Fibroblast of lung (primary cell): ENCODE results near the gene TMPO. TPM values are rescaled to one million over a fixed set of nuclear protein-coding genes. Genes with fewer than 3 reads are reported as not detected.
A peak's percentile ranks its signal among the peaks of the same experiment; 100 is the strongest.

Experiments used
- DNase-seq, 2 donors: peaks; one replicate each; pipeline versions ENCODE4 v3.0.0 to v3.0.0-alpha.2; 2010; ENCODE audit warnings: low read depth in 2 of 2
- H2AFZ ChIP-seq: 2 replicates; pipeline ENCODE4 v1.5.1; 2012; ENCODE audit warnings: low read length, control low read depth, inconsistent platforms
- H3K27ac ChIP-seq: 2 replicates; pipeline ENCODE4 v1.5.1; 2011; ENCODE audit warnings: low read length, control low read depth; ENCODE audit not compliant: insufficient read depth
- H3K27me3 ChIP-seq: 2 replicates; pipeline ENCODE4 v1.5.1; 2011; ENCODE audit warnings: mild to moderate bottlenecking, low read length; ENCODE audit not compliant: control insufficient read depth, insufficient read depth
- H3K36me3 ChIP-seq: 2 replicates; pipeline ENCODE4 v1.5.1; 2011; ENCODE audit warnings: low read length; ENCODE audit not compliant: control insufficient read depth, insufficient read depth
- H3K4me1 ChIP-seq: 2 replicates; pipeline ENCODE4 v1.5.1; 2011; ENCODE audit warnings: low read length; ENCODE audit not compliant: control insufficient read depth, insufficient read depth; ENCODE audit errors: extremely low read depth
- H3K4me2 ChIP-seq: 2 replicates; pipeline ENCODE4 v1.5.1; 2011; ENCODE audit warnings: low read length, control low read depth; ENCODE audit not compliant: insufficient read depth; ENCODE audit errors: extremely low read depth
- H3K4me3 ChIP-seq, 4 experiments: fragments of 200-600 bp in 1 of 4; sonication (generic) in 1 of 4; replicated peaks in 1 of 4; 2 replicates each; pipeline ENCODE4 v1.5.1; 2011 to 2016; ENCODE audit warnings: low read length in 4 of 4, low read depth in 3 of 4, mild to moderate bottlenecking in 3 of 4, control low read depth in 2 of 4, inconsistent platforms in 1 of 4, mixed read lengths in 1 of 4; ENCODE audit not compliant: insufficient read depth in 1 of 4; ENCODE audit errors: control extremely low read depth in 1 of 4
- H3K79me2 ChIP-seq: 2 replicates; pipeline ENCODE4 v1.5.1; 2012; ENCODE audit warnings: mild to moderate bottlenecking, low read length, inconsistent platforms; ENCODE audit not compliant: control insufficient read depth, insufficient read depth
- H3K9ac ChIP-seq: 2 replicates; pipeline ENCODE4 v1.5.1; 2011; ENCODE audit warnings: mild to moderate bottlenecking, low read length, control low read depth; ENCODE audit not compliant: insufficient read depth
- H3K9me3 ChIP-seq: 2 replicates; pipeline ENCODE4 v1.5.1; 2012; ENCODE audit warnings: low read depth, low read length; ENCODE audit not compliant: control insufficient read depth, insufficient read depth
- H4K20me1 ChIP-seq: 2 replicates; pipeline ENCODE4 v1.5.1; 2011; ENCODE audit warnings: low read length; ENCODE audit not compliant: control insufficient read depth, insufficient read depth; ENCODE audit errors: extremely low read depth
- CTCF ChIP-seq, 2 donors: IDR thresholded peaks in 1 of 2; conservative IDR thresholded peaks in 1 of 2; 1 replicate in 1 of 2; 2 replicates in 1 of 2; pipeline ENCODE4 v1.5.1; 2011 to 2012; ENCODE audit warnings: low read length in 2 of 2, control low read depth in 1 of 2, inconsistent platforms in 1 of 2, low read depth in 1 of 2, mild to moderate bottlenecking in 1 of 2
- EZH2 ChIP-seq: IDR thresholded peaks from 2 replicates; pipeline ENCODE4 v1.5.1; 2012; ENCODE audit warnings: low read length, control low read depth, mild to moderate bottlenecking; ENCODE audit errors: missing control alignments
- polyA plus RNA-seq, 2 donors: library from polyadenylated mRNA; depleted of rRNA in 1 of 2; stranded (reverse) in 1 of 2; unstranded in 1 of 2; fragments of >200 nt; gene quantifications; 2 replicates each; pipeline ENCODE4 v1.2.1, GENCODE V29; 2011 to 2012; ENCODE audit warnings: missing spikeins in 1 of 2
- total RNA-seq: library from RNA; depleted of rRNA; stranded (reverse); fragments of >200 nt; gene quantifications from 2 replicates; pipeline ENCODE4 v1.2.1, GENCODE V29; 2014

Gene TMPO
- total and polyA plus RNA-seq, 2 donors (not counting 1 experiment from before 2014, with no cell fraction given), result 37.7 to 42.1 TPM

GRCh38 chr12:98578392-98578791, 63.0 kb downstream of the TMPO start:
- H3K4me2 ChIP-seq, result no peak overlapping the region
- no peak overlapping the region for H3K9ac ChIP-seq
- TF ChIP-seq CTCF (conservative IDR thresholded peaks at IDR 0.05 in 1 of 2, IDR thresholded peaks at IDR 0.05 in 1 of 2; ENCODE audit: low read depth in 1 of 2, low read length in 2 of 2), result no peak
- no peak for TF ChIP-seq EZH2

GRCh38 chr12:98578821-98579220, 63.4 kb downstream of the TMPO start:
- peak in 1 of 2 donors; percentile 31 for DNase-seq

More at GRCh38 chr12:98578392-98578791, 63.0 kb downstream of the TMPO start:
- no peaks in the 10 kb centered on the region for H4K20me1 ChIP-seq
- H3K4me1 ChIP-seq, result no peaks in the 10 kb centered on the region
- no peak overlapping the region for H2AFZ ChIP-seq
- H3K4me3 ChIP-seq, result no peak overlapping the region
- H3K36me3 ChIP-seq, result no peaks in the 10 kb centered on the region
- no peak for DNase-seq
- H3K79me2 ChIP-seq, result no peaks in the 10 kb centered on the region
- no peaks in the 10 kb centered on the region for H3K9me3 ChIP-seq
- H3K27ac ChIP-seq, result no peak overlapping the region
- no peaks in the 10 kb centered on the region for H3K27me3 ChIP-seq

GRCh38 chr12:98579347-98579746, 64.0 kb downstream of the TMPO start:
- Histone ChIP-seq H3K4me2 (no peak overlapping the region), H3K9me3 (no peaks in the 10 kb centered on the region), H3K36me3 (no peaks in the 10 kb centered on the region), H4K20me1 (no peaks in the 10 kb centered on the region), H3K27ac (no peak overlapping the region), H3K27me3 (no peaks in the 10 kb centered on the region), H3K4me3 (no peak overlapping the region), H2AFZ (no peak overlapping the region), H3K9ac (no peak overlapping the region), H3K79me2 (no peaks in the 10 kb centered on the region), H3K4me1 (no peaks in the 10 kb centered on the region)
- TF ChIP-seq CTCF (conservative IDR thresholded peaks at IDR 0.05 in 1 of 2, IDR thresholded peaks at IDR 0.05 in 1 of 2; ENCODE audit: low read depth in 1 of 2, low read length in 2 of 2) (no peak), EZH2 (no peak)
- DNase-seq, result no peak

More at GRCh38 chr12:98578821-98579220, 63.4 kb downstream of the TMPO start:
- Histone ChIP-seq H3K4me1 (no peaks in the 10 kb centered on the region), H3K9ac (no peak overlapping the region), H3K4me2 (no peak overlapping the region), H3K27ac (no peak overlapping the region), H4K20me1 (no peaks in the 10 kb centered on the region), H3K4me3 (no peak overlapping the region), H3K9me3 (no peaks in the 10 kb centered on the region), H3K36me3 (no peaks in the 10 kb centered on the region), H3K79me2 (no peaks in the 10 kb centered on the region), H3K27me3 (no peaks in the 10 kb centered on the region), H2AFZ (no peak overlapping the region)
- TF ChIP-seq CTCF (conservative IDR thresholded peaks at IDR 0.05 in 1 of 2, IDR thresholded peaks at IDR 0.05 in 1 of 2; ENCODE audit: low read depth in 1 of 2, low read length in 2 of 2) (no peak), EZH2 (no peak)
